ENCODE measurements around the gene MYO18A. TPM values are rescaled to one million over a fixed set of nuclear protein-coding genes. Genes with fewer than 3 reads are reported as not detected.

Gene MYO18A
- total and polyA plus RNA-seq, 9 donors = 23.0 to 53.9 (median 31.7) TPM

DNA sequence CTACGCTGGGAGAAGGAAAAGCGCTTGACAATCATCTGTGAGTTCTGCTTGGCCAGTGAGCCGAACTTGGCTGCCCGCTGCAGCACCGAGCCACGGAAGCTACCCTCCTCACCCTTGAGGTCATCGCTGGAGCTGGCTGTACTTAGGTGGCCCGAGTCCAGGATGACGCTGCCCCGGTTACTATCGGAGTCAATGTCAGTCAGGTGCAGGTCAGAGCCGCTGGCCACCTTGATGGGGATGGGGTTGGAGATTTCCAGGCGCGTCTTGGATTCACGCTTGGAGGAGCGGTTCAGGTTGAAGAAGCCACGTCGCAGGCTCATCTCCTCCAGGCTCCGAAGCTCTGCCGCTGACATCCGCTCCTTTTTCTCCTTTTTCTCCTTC, 13.7 kb downstream of the MYO18A start:
- DNase-seq = no peak
- Histone ChIP-seq H3K9me3 (no peaks in the 10 kb centered on the region), H3K27ac (no peak overlapping the region), H3K4me1 (ENCODE audit: insufficient read depth) (peaks cover 2% of the 10 kb centered on the region), H3K4me3 (no peak overlapping the region), H3K36me3 (no peaks in the 10 kb centered on the region), H3K27me3 (no peaks in the 10 kb centered on the region)
- WGBS, 3 donors = 95 to 96% (median 95%) methylated on average over 21 of the region's 21 CpGs
- intact Hi-C loops (cut with DNase I) = no loop called here
- TF ChIP-seq, protein P1, sequence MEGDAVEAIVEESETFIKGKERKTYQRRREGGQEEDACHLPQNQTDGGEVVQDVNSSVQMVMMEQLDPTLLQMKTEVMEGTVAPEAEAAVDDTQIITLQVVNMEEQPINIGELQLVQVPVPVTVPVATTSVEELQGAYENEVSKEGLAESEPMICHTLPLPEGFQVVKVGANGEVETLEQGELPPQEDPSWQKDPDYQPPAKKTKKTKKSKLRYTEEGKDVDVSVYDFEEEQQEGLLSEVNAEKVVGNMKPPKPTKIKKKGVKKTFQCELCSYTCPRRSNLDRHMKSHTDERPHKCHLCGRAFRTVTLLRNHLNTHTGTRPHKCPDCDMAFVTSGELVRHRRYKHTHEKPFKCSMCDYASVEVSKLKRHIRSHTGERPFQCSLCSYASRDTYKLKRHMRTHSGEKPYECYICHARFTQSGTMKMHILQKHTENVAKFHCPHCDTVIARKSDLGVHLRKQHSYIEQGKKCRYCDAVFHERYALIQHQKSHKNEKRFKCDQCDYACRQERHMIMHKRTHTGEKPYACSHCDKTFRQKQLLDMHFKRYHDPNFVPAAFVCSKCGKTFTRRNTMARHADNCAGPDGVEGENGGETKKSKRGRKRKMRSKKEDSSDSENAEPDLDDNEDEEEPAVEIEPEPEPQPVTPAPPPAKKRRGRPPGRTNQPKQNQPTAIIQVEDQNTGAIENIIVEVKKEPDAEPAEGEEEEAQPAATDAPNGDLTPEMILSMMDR (IDR thresholded peaks at IDR 0.05) = no peak
- TF ChIP-seq EP300 (IDR thresholded peaks at IDR 0.05) (no peak), POLR2A (IDR thresholded peaks at IDR 0.05) (no peak)

DNA sequence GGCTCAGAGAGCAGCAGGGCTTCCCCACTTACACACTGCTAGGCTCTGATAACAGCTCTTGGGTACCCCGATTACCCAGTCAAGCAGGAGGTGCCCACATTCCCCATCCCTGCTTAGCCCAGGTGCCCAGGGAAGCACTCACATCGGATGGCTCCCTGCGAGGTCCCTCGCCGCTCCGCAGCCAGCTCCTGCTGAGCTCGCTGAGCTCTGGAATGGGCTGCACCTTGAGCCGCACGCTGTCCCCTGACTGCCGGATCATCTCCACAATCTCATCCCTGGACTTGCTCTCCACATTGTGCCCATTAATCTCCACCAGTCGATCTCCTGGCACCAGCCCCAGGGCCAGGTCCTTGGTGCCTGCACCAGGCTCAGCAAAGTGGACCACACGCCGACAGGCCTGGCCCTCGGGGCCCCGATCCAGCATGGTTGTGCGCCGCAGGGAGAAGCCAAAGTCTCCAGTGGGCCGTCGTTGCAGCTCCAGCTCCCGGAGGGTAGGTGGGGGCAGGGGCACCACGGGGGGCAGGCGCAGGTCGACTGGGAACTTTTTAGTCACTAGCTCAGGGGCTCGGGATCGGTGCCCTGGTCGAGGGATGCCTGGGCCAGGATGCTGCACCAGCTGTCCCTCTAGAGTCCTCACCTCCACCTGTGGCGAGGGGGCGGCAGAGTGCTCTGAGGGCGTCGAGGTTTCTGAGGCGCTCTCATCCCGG, 14.2 kb downstream of the MYO18A start:
- intact Hi-C loops (cut with DNase I) = no loop called here
- DNase-seq = no peak

DNA sequence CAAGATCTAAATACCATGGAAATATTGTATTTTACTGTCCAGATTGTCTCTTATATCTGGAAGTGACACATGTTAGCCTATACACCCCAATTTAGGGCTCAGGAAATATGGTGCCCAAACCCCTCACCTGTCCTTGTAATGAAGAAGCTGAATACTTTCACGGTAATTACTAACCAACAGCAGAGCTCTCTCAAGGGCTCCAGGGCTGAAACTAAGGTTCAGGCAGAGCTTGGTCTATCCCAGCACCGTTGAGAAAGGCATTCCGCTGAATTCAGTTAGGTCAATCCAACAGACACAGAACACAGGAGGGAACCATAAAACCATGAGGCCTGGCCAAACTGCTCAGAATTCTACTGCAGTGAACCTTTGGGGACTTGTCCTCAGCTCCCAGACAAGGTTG, 14.9 kb downstream of the MYO18A start:
- no peak for DNase-seq
- Histone ChIP-seq H3K4me3 (no peak overlapping the region), H3K9me3 (no peaks in the 10 kb centered on the region), H3K27ac (no peak overlapping the region), H3K4me1 (ENCODE audit: insufficient read depth) (peaks cover 2% of the 10 kb centered on the region), H3K36me3 (no peaks in the 10 kb centered on the region), H3K27me3 (no peaks in the 10 kb centered on the region)
- WGBS, 3 donors = 83 to 85% (median 84%) methylated on average over 3 of the region's 3 CpGs
- TF ChIP-seq EP300 (IDR thresholded peaks at IDR 0.05) (no peak), POLR2A (IDR thresholded peaks at IDR 0.05) (no peak)
- TF ChIP-seq, protein P1 (IDR thresholded peaks at IDR 0.05) = no peak
- intact Hi-C loops (cut with DNase I) = no loop called here

More for the DNA sequence above, 14.2 kb downstream of the MYO18A start:
- 91% methylated on average over 25 to 32 of the region's 32 CpGs for WGBS, 3 donors
- H3K4me3 ChIP-seq = no peak overlapping the region
- TF ChIP-seq POLR2A (IDR thresholded peaks at IDR 0.05) = no peak
- H3K4me1 ChIP-seq (ENCODE audit: insufficient read depth) = peaks cover 2% of the 10 kb centered on the region
- no peaks in the 10 kb centered on the region for H3K9me3 ChIP-seq
- H3K27ac ChIP-seq = no peak overlapping the region
- no peaks in the 10 kb centered on the region for H3K27me3 ChIP-seq
- H3K36me3 ChIP-seq = no peaks in the 10 kb centered on the region

GRCh38 chr17:29163563-29163962, 16.6 kb downstream of the MYO18A start:
- 63 to 73% (median 64%) methylated on average over 3 of the region's 3 CpGs for WGBS, 3 donors
- no peak overlapping the region for H3K27ac ChIP-seq
- H3K4me1 ChIP-seq (ENCODE audit: insufficient read depth) = peaks cover 11% of the 10 kb centered on the region
- no peak for DNase-seq
- H3K27me3 ChIP-seq = no peaks in the 10 kb centered on the region
- TF ChIP-seq POLR2A (IDR thresholded peaks at IDR 0.05) = no peak
- H3K9me3 ChIP-seq = no peaks in the 10 kb centered on the region
- H3K36me3 ChIP-seq = no peaks in the 10 kb centered on the region
- intact Hi-C loops (cut with DNase I) = no loop called here
- no peak overlapping the region for H3K4me3 ChIP-seq

- peaks cover 16% of the 10 kb centered on the region for H3K4me1 ChIP-seq (ENCODE audit: insufficient read depth)
- no peaks in the 10 kb centered on the region for H3K27me3 ChIP-seq
- no peak overlapping the region for H3K4me3 ChIP-seq
- no peak overlapping the region for H3K27ac ChIP-seq
- no peak for TF ChIP-seq POLR2A (IDR thresholded peaks at IDR 0.05)
- TF ChIP-seq, protein P1 (IDR thresholded peaks at IDR 0.05) = no peak
- TF ChIP-seq EP300 (IDR thresholded peaks at IDR 0.05) = no peak
- H3K9me3 ChIP-seq = no peaks in the 10 kb centered on the region
- WGBS, 3 donors = 34 to 49% (median 49%) methylated on average over 6 of the region's 6 CpGs
- no peak for DNase-seq
- intact Hi-C loops (cut with DNase I) = no loop called here
- no peaks in the 10 kb centered on the region for H3K36me3 ChIP-seq
Measured at GRCh38 chr17:29162909-29163341, 17.3 kb downstream of the MYO18A start.
